ENCODE measurements around the gene TPCN1.

Gene TPCN1

GRCh38 chr12:113190761-113191160 is 30.5 kb upstream of the TPCN1 start:
- DNase-seq (ENCODE audit: low read depth, low spot score) = no peak
- Histone ChIP-seq H3K27ac (no peak overlapping the region), H3K4me3 (no peak overlapping the region), H3K9me3 (ENCODE audit: low read depth, low read length) (no peaks in the 10 kb centered on the region), H3K36me3 (ENCODE audit: insufficient read depth, low read length) (peaks cover 25% of the 10 kb centered on the region), H3K9ac (ENCODE audit: insufficient read length) (no peak overlapping the region)
- TF ChIP-seq FOXP2 (optimal IDR thresholded peaks at IDR 0.05; ENCODE audit: control extremely low read depth, extremely low read length, insufficient read depth) = no peak

DNA sequence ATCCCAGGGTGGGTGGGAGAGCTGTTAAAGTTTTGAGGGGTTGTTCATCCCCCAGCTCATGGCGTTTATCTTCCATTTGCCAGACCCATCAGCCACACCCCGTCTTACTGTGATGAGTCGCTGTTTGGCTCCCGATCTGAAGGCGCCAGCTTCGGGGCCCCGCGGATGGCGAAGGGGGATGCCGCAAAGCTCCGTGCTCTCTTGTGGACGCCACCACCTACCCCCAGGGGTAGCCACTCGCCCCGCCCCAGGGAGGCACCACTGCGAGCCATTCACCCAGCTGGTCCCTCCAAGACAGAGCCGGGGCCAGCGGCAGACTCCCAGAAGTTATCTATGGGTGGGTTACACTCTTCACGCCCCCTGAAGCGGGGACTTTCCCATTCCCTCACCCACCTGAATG is 30.0 kb upstream of the TPCN1 start:
- Histone ChIP-seq H3K9me3 (ENCODE audit: low read depth, low read length) (no peaks in the 10 kb centered on the region), H3K9ac (ENCODE audit: insufficient read length) (no peak overlapping the region), H3K4me3 (no peak overlapping the region), H3K36me3 (ENCODE audit: insufficient read depth, low read length) (peaks cover 25% of the 10 kb centered on the region), H3K27ac (no peak overlapping the region)
- DNase-seq (ENCODE audit: low read depth, low spot score) = no peak
- no peak for TF ChIP-seq FOXP2 (optimal IDR thresholded peaks at IDR 0.05; ENCODE audit: control extremely low read depth, extremely low read length, insufficient read depth)
- TF ChIP-seq POLR2AphosphoS5 (IDR thresholded peaks at IDR 0.05; ENCODE audit: borderline replicate concordance, low read depth, low read length) = no peak
- no peak for TF ChIP-seq EZH2 (IDR thresholded peaks at IDR 0.05)

GRCh38 chr12:113194971-113195391 is 26.3 kb upstream of the TPCN1 start:
- Histone ChIP-seq H3K27ac (no peak overlapping the region; the same call in 1 of the 2 replicates), H3K9ac (ENCODE audit: insufficient read length) (no peak overlapping the region), H3K4me3 (no peak overlapping the region), H3K9me3 (ENCODE audit: low read depth, low read length) (no peaks in the 10 kb centered on the region), H3K36me3 (ENCODE audit: insufficient read depth, low read length) (peaks cover 11% of the 10 kb centered on the region)
- TF ChIP-seq FOXP2 (optimal IDR thresholded peaks at IDR 0.05; ENCODE audit: control extremely low read depth, extremely low read length, insufficient read depth) (no peak), EZH2 (IDR thresholded peaks at IDR 0.05) (no peak), POLR2AphosphoS5 (IDR thresholded peaks at IDR 0.05; ENCODE audit: borderline replicate concordance, low read depth, low read length) (no peak)
- no peak for DNase-seq (ENCODE audit: low read depth, low spot score)

GRCh38 chr12:113195598-113195997 is 25.7 kb upstream of the TPCN1 start:
- peaks cover 11% of the 10 kb centered on the region for H3K36me3 ChIP-seq (ENCODE audit: insufficient read depth, low read length)
- H3K4me3 ChIP-seq = no peak overlapping the region
- H3K9ac ChIP-seq (ENCODE audit: insufficient read length) = no peak overlapping the region
- no peaks in the 10 kb centered on the region for H3K9me3 ChIP-seq (ENCODE audit: low read depth, low read length)
- no peak overlapping the region for H3K27ac ChIP-seq
- no peak for DNase-seq (ENCODE audit: low read depth, low spot score)
- no peak for TF ChIP-seq POLR2AphosphoS5 (IDR thresholded peaks at IDR 0.05; ENCODE audit: borderline replicate concordance, low read depth, low read length)
- no peak for TF ChIP-seq EZH2 (IDR thresholded peaks at IDR 0.05)
- no peak for TF ChIP-seq FOXP2 (optimal IDR thresholded peaks at IDR 0.05; ENCODE audit: control extremely low read depth, extremely low read length, insufficient read depth)

- H3K27ac ChIP-seq = no peak overlapping the region
- H3K36me3 ChIP-seq (ENCODE audit: insufficient read depth, low read length) = peaks cover 6% of the 10 kb centered on the region
- TF ChIP-seq POLR2AphosphoS5 (IDR thresholded peaks at IDR 0.05; ENCODE audit: borderline replicate concordance, low read depth, low read length) = 0 out of 2 replicates have a peak, but pooled peaks have one; percentile 0
- no peak for TF ChIP-seq EZH2 (IDR thresholded peaks at IDR 0.05)
- no peak for TF ChIP-seq FOXP2 (optimal IDR thresholded peaks at IDR 0.05; ENCODE audit: control extremely low read depth, extremely low read length, insufficient read depth)
- H3K9me3 ChIP-seq (ENCODE audit: low read depth, low read length) = no peaks in the 10 kb centered on the region
- no peak overlapping the region for H3K4me3 ChIP-seq
- no peak overlapping the region for H3K9ac ChIP-seq (ENCODE audit: insufficient read length)
- no peak for DNase-seq (ENCODE audit: low read depth, low spot score)
Measured at GRCh38 chr12:113196582-113196981, 24.7 kb upstream of the TPCN1 start.

- Histone ChIP-seq H3K9ac (ENCODE audit: insufficient read length) (no peak overlapping the region), H3K27ac (no peak overlapping the region), H3K36me3 (ENCODE audit: insufficient read depth, low read length) (peaks cover 2% of the 10 kb centered on the region), H3K9me3 (ENCODE audit: low read depth, low read length) (no peaks in the 10 kb centered on the region), H3K4me3 (no peak overlapping the region)
- no peak for DNase-seq (ENCODE audit: low read depth, low spot score)
- TF ChIP-seq FOXP2 (optimal IDR thresholded peaks at IDR 0.05; ENCODE audit: control extremely low read depth, extremely low read length, insufficient read depth) (no peak), EZH2 (IDR thresholded peaks at IDR 0.05) (no peak), POLR2AphosphoS5 (IDR thresholded peaks at IDR 0.05; ENCODE audit: borderline replicate concordance, low read depth, low read length) (no peak)
Measured at GRCh38 chr12:113196990-113197389, 24.3 kb upstream of the TPCN1 start.

- Histone ChIP-seq H3K4me3 (no peak overlapping the region), H3K36me3 (ENCODE audit: insufficient read depth, low read length) (no peaks in the 10 kb centered on the region), H3K27ac (no peak overlapping the region), H3K9me3 (ENCODE audit: low read depth, low read length) (no peaks in the 10 kb centered on the region), H3K9ac (ENCODE audit: insufficient read length) (no peak overlapping the region)
- TF ChIP-seq POLR2AphosphoS5 (IDR thresholded peaks at IDR 0.05; ENCODE audit: borderline replicate concordance, low read depth, low read length) (no peak), EZH2 (IDR thresholded peaks at IDR 0.05) (no peak), FOXP2 (optimal IDR thresholded peaks at IDR 0.05; ENCODE audit: control extremely low read depth, extremely low read length, insufficient read depth) (no peak)
- DNase-seq (ENCODE audit: low read depth, low spot score) = no peak
Measured at GRCh38 chr12:113197518-113198077, 23.7 kb upstream of the TPCN1 start.

- Histone ChIP-seq H3K9ac (ENCODE audit: insufficient read length) (no peak overlapping the region), H3K27ac (no peak overlapping the region), H3K9me3 (ENCODE audit: low read depth, low read length) (no peaks in the 10 kb centered on the region), H3K4me3 (no peak overlapping the region), H3K36me3 (ENCODE audit: insufficient read depth, low read length) (no peaks in the 10 kb centered on the region)
- DNase-seq (ENCODE audit: low read depth, low spot score) = no peak
- no peak for TF ChIP-seq EZH2 (IDR thresholded peaks at IDR 0.05)
- TF ChIP-seq POLR2AphosphoS5 (IDR thresholded peaks at IDR 0.05; ENCODE audit: borderline replicate concordance, low read depth, low read length) = no peak
- TF ChIP-seq FOXP2 (optimal IDR thresholded peaks at IDR 0.05; ENCODE audit: control extremely low read depth, extremely low read length, insufficient read depth) = no peak
Measured at GRCh38 chr12:113198296-113198695, 23.0 kb upstream of the TPCN1 start.
